ENCODE data around the gene SYTL5. TPM values are rescaled to one million over a fixed set of nuclear protein-coding genes. Genes with fewer than 3 reads are reported as not detected.

The SYTL5 gene
- total RNA-seq, 3 donors from 2014 or later, result 0.80 to 10.0 (median 3.9) TPM

DNA sequence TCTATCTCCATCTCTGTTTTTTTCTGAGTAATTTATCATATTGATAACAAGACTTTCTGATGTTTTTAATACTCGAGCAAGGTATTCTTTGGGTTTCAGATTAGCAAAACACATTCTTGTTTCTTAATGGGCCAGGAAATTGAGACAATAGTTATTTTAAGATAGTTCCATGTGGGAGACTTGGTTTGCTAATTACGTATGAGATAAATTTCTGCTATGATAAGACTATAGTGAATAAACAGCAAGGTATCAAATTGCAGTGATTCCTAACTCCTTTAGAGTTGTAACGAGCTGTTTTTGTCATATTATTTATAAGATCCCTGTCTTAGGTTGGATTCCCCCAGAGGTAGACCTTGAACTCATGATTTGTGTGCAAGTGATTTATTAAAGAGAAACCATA, 38.3 kb downstream of the SYTL5 start:
- no peak overlapping the region for H3K4me3 ChIP-seq
- DNase-seq (ENCODE audit: low spot score in 2 of 2), result no peak
- peaks cover 0 to 6% of the 10 kb centered on the region in 2 donors for H3K27me3 ChIP-seq
- H3K4me1 ChIP-seq, result no peaks in the 10 kb centered on the region
- TF ChIP-seq, protein P1, sequence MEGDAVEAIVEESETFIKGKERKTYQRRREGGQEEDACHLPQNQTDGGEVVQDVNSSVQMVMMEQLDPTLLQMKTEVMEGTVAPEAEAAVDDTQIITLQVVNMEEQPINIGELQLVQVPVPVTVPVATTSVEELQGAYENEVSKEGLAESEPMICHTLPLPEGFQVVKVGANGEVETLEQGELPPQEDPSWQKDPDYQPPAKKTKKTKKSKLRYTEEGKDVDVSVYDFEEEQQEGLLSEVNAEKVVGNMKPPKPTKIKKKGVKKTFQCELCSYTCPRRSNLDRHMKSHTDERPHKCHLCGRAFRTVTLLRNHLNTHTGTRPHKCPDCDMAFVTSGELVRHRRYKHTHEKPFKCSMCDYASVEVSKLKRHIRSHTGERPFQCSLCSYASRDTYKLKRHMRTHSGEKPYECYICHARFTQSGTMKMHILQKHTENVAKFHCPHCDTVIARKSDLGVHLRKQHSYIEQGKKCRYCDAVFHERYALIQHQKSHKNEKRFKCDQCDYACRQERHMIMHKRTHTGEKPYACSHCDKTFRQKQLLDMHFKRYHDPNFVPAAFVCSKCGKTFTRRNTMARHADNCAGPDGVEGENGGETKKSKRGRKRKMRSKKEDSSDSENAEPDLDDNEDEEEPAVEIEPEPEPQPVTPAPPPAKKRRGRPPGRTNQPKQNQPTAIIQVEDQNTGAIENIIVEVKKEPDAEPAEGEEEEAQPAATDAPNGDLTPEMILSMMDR (IDR thresholded peaks at IDR 0.05), result no peak
- TF ChIP-seq POLR2AphosphoS5 (IDR thresholded peaks at IDR 0.05), result no peak
- TF ChIP-seq POLR2A (IDR thresholded peaks at IDR 0.05), result no peak
- no peaks in the 10 kb centered on the region for H3K36me3 ChIP-seq
- intact Hi-C loops (cut with DNase I; ENCODE audit: low total_unique reads), result no loop called here
- H3K27ac ChIP-seq, result no peak overlapping the region
- peaks cover 0 to 12% of the 10 kb centered on the region in 2 donors for H3K9me3 ChIP-seq

DNA sequence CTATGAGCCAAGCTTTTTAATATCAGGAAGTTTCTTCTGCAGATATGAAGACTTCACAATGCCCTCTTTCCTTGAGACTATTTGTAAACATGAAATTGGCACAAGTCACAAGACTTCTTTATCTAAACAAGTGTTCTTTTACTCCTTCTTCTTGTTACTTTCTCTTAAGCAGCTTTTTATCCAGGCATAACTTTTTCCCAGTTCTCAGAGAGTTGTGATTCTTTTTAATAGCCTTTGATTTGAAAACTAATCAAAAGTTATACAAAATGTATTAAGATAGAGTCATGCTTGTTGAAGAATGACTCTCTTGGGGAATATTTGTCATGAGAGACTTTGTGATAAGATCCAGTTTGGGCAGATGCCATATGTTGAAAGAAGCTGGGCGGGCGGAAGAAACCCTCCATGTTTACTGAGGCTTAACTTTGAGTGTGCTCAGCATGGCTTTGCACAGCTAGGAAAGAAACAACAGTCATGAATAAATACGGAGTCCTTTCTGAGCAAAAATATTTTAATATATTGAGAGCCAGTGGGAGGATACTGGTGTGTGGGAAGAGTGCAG, 39.3 kb downstream of the SYTL5 start:
- no peaks in the 10 kb centered on the region for H3K36me3 ChIP-seq
- peaks cover 0 to 12% of the 10 kb centered on the region in 2 donors for H3K9me3 ChIP-seq
- H3K4me3 ChIP-seq, result no peak overlapping the region
- H3K27ac ChIP-seq, result no peak overlapping the region
- intact Hi-C loops (cut with DNase I; ENCODE audit: low total_unique reads), result no loop called here
- DNase-seq (ENCODE audit: low spot score in 2 of 2), result no peak
- H3K27me3 ChIP-seq, result peaks cover 0 to 8% of the 10 kb centered on the region in 2 donors
- no peaks in the 10 kb centered on the region for H3K4me1 ChIP-seq
- TF ChIP-seq, protein P1 (IDR thresholded peaks at IDR 0.05), result no peak
- TF ChIP-seq POLR2AphosphoS5 (IDR thresholded peaks at IDR 0.05) (no peak), POLR2A (IDR thresholded peaks at IDR 0.05) (no peak)

DNA sequence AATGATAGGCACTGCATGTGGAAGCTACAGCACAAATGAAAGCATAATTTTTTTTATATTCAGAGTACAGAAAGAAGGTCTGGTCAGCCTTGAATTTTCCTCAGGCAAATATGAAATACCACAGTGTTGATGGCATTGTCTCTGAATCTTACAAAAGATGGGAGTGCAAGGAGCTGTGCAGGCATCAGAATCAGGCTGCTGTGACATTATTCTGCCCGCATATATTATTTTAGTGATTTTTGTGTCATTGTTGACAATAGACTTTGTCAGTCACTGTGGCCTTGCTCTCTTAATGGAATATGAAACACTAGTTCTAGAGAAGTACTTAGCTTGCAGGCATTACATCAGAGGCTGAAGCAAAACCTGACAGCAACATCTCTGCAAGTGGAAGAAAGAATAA, 42.5 kb downstream of the SYTL5 start:
- Histone ChIP-seq H3K4me3 (no peak overlapping the region), H3K27ac (no peak overlapping the region), H3K27me3 (peaks cover 0 to 12% of the 10 kb centered on the region in 2 donors), H3K4me1 (no peaks in the 10 kb centered on the region), H3K9me3 (peaks cover 0 to 12% of the 10 kb centered on the region in 2 donors), H3K36me3 (no peaks in the 10 kb centered on the region)
- intact Hi-C loops (cut with DNase I; ENCODE audit: low total_unique reads), result no loop called here
- DNase-seq (ENCODE audit: low spot score in 2 of 2), result no peak
- no peak for TF ChIP-seq POLR2AphosphoS5 (IDR thresholded peaks at IDR 0.05)
- TF ChIP-seq, protein P1 (IDR thresholded peaks at IDR 0.05), result no peak
- no peak for TF ChIP-seq POLR2A (IDR thresholded peaks at IDR 0.05)

DNA sequence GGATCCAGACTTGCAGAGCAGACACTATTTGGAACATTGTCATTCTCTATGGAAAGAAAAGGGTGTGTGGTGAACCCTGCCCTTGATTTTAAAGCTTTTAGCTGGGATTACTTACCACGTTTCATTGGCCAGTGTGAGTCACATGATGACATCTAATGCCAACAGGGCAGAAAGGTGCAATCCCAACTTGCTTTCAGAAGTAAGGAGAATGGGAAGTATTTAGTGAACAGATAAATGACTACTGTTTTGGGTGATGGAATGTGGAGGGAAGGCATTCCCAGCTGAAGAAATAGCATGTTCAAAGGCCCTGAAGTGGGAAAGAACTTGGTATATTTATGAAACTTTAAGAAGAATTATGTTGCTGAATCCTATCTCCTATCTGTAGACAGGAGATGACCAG, 44.5 kb downstream of the SYTL5 start:
- Histone ChIP-seq H3K9me3 (peaks cover 0 to 12% of the 10 kb centered on the region in 2 donors), H3K4me1 (no peaks in the 10 kb centered on the region), H3K36me3 (no peaks in the 10 kb centered on the region), H3K4me3 (no peak overlapping the region), H3K27ac (no peak overlapping the region), H3K27me3 (peaks cover 0 to 12% of the 10 kb centered on the region in 2 donors)
- TF ChIP-seq POLR2AphosphoS5 (IDR thresholded peaks at IDR 0.05) (no peak), POLR2A (IDR thresholded peaks at IDR 0.05) (no peak)
- TF ChIP-seq, protein P1 (IDR thresholded peaks at IDR 0.05), result no peak
- intact Hi-C loops (cut with DNase I; ENCODE audit: low total_unique reads), result no loop called here
- DNase-seq (ENCODE audit: low spot score in 2 of 2), result no peak

DNA sequence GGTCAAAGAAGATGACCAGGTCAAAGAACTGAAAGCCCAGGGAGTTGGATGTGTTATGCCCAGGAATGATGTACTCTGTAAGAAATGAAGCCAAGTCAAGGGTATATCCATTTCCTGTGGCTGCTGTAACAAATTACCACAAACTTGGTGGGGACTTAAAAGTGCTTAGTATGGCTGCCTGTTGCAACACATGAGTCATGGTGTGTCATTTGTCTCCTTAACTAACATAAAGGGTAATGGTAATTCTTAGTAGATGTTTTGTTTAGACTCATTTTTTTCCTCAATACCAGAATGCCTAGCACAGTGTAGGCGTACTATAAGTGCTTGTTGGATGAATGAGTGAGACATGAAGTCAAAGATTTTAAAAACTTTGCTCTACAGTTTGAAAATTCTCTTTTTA, 45.7 kb downstream of the SYTL5 start:
- TF ChIP-seq, protein P1 (IDR thresholded peaks at IDR 0.05), result no peak
- TF ChIP-seq POLR2AphosphoS5 (IDR thresholded peaks at IDR 0.05) (no peak), POLR2A (IDR thresholded peaks at IDR 0.05) (no peak)

More for the DNA sequence above, 45.7 kb downstream of the SYTL5 start:
- H3K27me3 ChIP-seq, result peaks cover 0 to 12% of the 10 kb centered on the region in 2 donors
- peaks cover 0 to 7% of the 10 kb centered on the region in 2 donors for H3K9me3 ChIP-seq
- no peaks in the 10 kb centered on the region for H3K4me1 ChIP-seq
- no peaks in the 10 kb centered on the region for H3K36me3 ChIP-seq
- intact Hi-C loops (cut with DNase I; ENCODE audit: low total_unique reads), result no loop called here
- no peak for DNase-seq (ENCODE audit: low spot score in 2 of 2)
- no peak overlapping the region for H3K27ac ChIP-seq
- no peak overlapping the region for H3K4me3 ChIP-seq
